NK-92 (cell line): ENCODE data around the gene WDFY4.

ENCODE experiments used
- DNase-seq: peaks from one replicate; lab custom pipeline; 2025; ENCODE audit not compliant: unreplicated experiment; lab: John Stamatoyannopoulos, UW

WDFY4 gene

GRCh38 chr10:48789486-48790456 lies 105.1 kb downstream of the WDFY4 start:
- DNase-seq = no peak

- no peak for DNase-seq
These were observed 105.9 kb downstream of the WDFY4 start for GRCh38 chr10:48790457-48791044.

- DNase-seq = no peak
These were observed 106.7 kb downstream of the WDFY4 start for GRCh38 chr10:48791267-48791928.

GRCh38 chr10:48792121-48792520 lies 107.4 kb downstream of the WDFY4 start:
- DNase-seq = no peak

- DNase-seq = no peak
These were observed 108.0 kb downstream of the WDFY4 start for GRCh38 chr10:48792687-48793096.

GRCh38 chr10:48794074-48794473 lies 109.4 kb downstream of the WDFY4 start:
- no peak for DNase-seq

- no peak for DNase-seq
These were observed 112.1 kb downstream of the WDFY4 start for GRCh38 chr10:48796713-48797245.

- DNase-seq = no peak
These were observed 113.2 kb downstream of the WDFY4 start for GRCh38 chr10:48797830-48798229.

- no peak for DNase-seq
These were observed 114.0 kb downstream of the WDFY4 start for GRCh38 chr10:48798481-48799254.

- no peak for DNase-seq
These were observed 114.8 kb downstream of the WDFY4 start for GRCh38 chr10:48799341-48800006.

- no peak for DNase-seq
These were observed 115.5 kb downstream of the WDFY4 start for GRCh38 chr10:48800007-48800675.

GRCh38 chr10:48801001-48801421 lies 116.3 kb downstream of the WDFY4 start:
- no peak for DNase-seq

GRCh38 chr10:48802611-48803071 lies 118.0 kb downstream of the WDFY4 start:
- DNase-seq = no peak

- DNase-seq = no peak
These were observed 119.3 kb downstream of the WDFY4 start for GRCh38 chr10:48803801-48804584.

- no peak for DNase-seq
These were observed 120.1 kb downstream of the WDFY4 start for GRCh38 chr10:48804740-48805182.

- DNase-seq = no peak
These were observed 120.7 kb downstream of the WDFY4 start for GRCh38 chr10:48805411-48805810.

- no peak for DNase-seq
These were observed 121.2 kb downstream of the WDFY4 start for GRCh38 chr10:48805848-48806247.

- no peak for DNase-seq
These were observed 121.7 kb downstream of the WDFY4 start for GRCh38 chr10:48806342-48806741.
